BLaER1 treated with 17β-estradiol and CSF1 and Interleukin-3, amounts not matched to agents 10 nM and 100 nM (cell line): ENCODE results near the gene TOR2A.
"Not testable (repeated sequence)": the region's sequence is repeated elsewhere in the genome, so short reads cannot be mapped to it uniquely, and the experiment has no call there.

Experiments used
- H3K27ac ChIP-seq, 11 experiments: shearing (Covaris generic); formaldehyde crosslinking; 2 replicates each; pipeline ENCODE4 v1.8.1; 2022
- H3K27me3 ChIP-seq, 11 experiments: shearing (Covaris generic); formaldehyde crosslinking; 2 replicates each; pipeline ENCODE4 v1.8.1; 2022
- H3K36me3 ChIP-seq, 11 experiments: shearing (Covaris generic); formaldehyde crosslinking; 2 replicates each; pipeline ENCODE4 v1.8.1; 2022
- H3K4me1 ChIP-seq, 10 experiments: shearing (Covaris generic); formaldehyde crosslinking; 2 replicates each; pipeline ENCODE4 v1.8.1; 2022
- H3K4me2 ChIP-seq, 11 experiments: shearing (Covaris generic); formaldehyde crosslinking; 2 replicates each; pipeline ENCODE4 v1.8.1; 2022
- H3K4me3 ChIP-seq, 10 experiments: shearing (Covaris generic); formaldehyde crosslinking; 2 replicates each; pipeline ENCODE4 v1.8.1; 2022
- H3K9ac ChIP-seq, 11 experiments: shearing (Covaris generic); formaldehyde crosslinking; 2 replicates each; pipeline ENCODE4 v1.8.1; 2022
- H3K9me3 ChIP-seq, 11 experiments: shearing (Covaris generic); formaldehyde crosslinking; replicated peaks in 1 of 11; 2 replicates each; pipeline ENCODE4 v1.8.1; 2022
- H4K20me1 ChIP-seq, 11 experiments: shearing (Covaris generic); formaldehyde crosslinking; 2 replicates each; pipeline ENCODE4 v1.8.1; 2022
- Cebpa-rat ChIP-seq, 11 experiments: shearing (Covaris generic); IDR thresholded peaks; 2 replicates each; pipeline ENCODE4 v1.8.1; 2022

Gene TOR2A

GRCh38 chr9:127734747-127735529 is at the start of gene TOR2A:
TSS of gene TOR2A (minus strand) at chr9:127735294. CDS start at chr9:127735270, 24 bp downstream.
- peak within 1 kb of the TSS; percentile 72 to 98 (median 90) for H3K4me2 ChIP-seq

GRCh38 chr9:127783111-127784008 is 48.3 kb upstream of the TOR2A start:
- Histone ChIP-seq H3K9ac (peak overlapping the region; percentile 90 to 98 (median 96)), H3K4me1 (peaks cover 79 to 81% (median 79%) of the 10 kb centered on the region in 10 experiments), H3K36me3 (peaks cover 15 to 20% (median 16%) of the 10 kb centered on the region in 11 experiments), H3K4me3 (peak overlapping the region in 8 of 10 experiments; percentile 17 to 99 (median 96); a peak in 15 of 20 replicates), H3K27me3 (no peaks in the 10 kb centered on the region), H4K20me1 (peaks cover 24 to 30% (median 24%) of the 10 kb centered on the region in 11 experiments), H3K9me3 (no peaks in the 10 kb centered on the region), H3K27ac (peak overlapping the region; percentile 81 to 96 (median 94)), H3K4me2 (peak overlapping the region; percentile 78 to 99 (median 96))
- peak in 5 of 11 experiments; percentile 12 to 72 (median 33); a peak in 3 of 22 replicates for TF ChIP-seq Cebpa-rat (IDR thresholded peaks at IDR 0.05)

More at GRCh38 chr9:127734747-127735529, at the start of gene TOR2A:
- H3K4me3 ChIP-seq = peak within 1 kb of the TSS; percentile 69 to 87 (median 74)
- no peaks in the 10 kb centered on the region for H3K27me3 ChIP-seq
- peak within 1 kb of the TSS; percentile 84 to 94 (median 90) for H3K9ac ChIP-seq
- H3K9me3 ChIP-seq = no peaks in the 10 kb centered on the region
- no peak for TF ChIP-seq Cebpa-rat (IDR thresholded peaks at IDR 0.05)
- peaks cover 0 to 43% (median 15%) of the 10 kb centered on the region in 11 experiments; a peak in 12 of 22 replicates for H4K20me1 ChIP-seq
- peaks cover 33 to 57% (median 40%) of the 10 kb centered on the region in 11 experiments for H3K36me3 ChIP-seq
- H3K27ac ChIP-seq = peak within 1 kb of the TSS; percentile 84 to 93 (median 89)
- peaks cover 18 to 53% (median 46%) of the 10 kb centered on the region in 10 experiments for H3K4me1 ChIP-seq

GRCh38 chr9:127781806-127782205 is 46.7 kb upstream of the TOR2A start:
- Histone ChIP-seq H3K4me1 (peaks cover 73 to 81% (median 79%) of the 10 kb centered on the region in 10 experiments), H4K20me1 (peaks cover 8 to 15% (median 9%) of the 10 kb centered on the region in 11 experiments; a peak in 21 of 22 replicates), H3K4me3 (peak overlapping the region in 1 of 10 experiments; percentile 97; a peak in 1 of 20 replicates), H3K9me3 (no peaks in the 10 kb centered on the region), H3K9ac (peak overlapping the region in 10 of 11 experiments; percentile 20 to 98 (median 84); a peak in 17 of 22 replicates), H3K4me2 (peak overlapping the region; percentile 78 to 99 (median 96)), H3K27ac (peak overlapping the region in 10 of 11 experiments; percentile 83 to 96 (median 93); a peak in 20 of 22 replicates), H3K27me3 (no peaks in the 10 kb centered on the region), H3K36me3 (peaks cover 0 to 4% (median under 1%) of the 10 kb centered on the region in 11 experiments; a peak in 8 of 22 replicates)
- TF ChIP-seq Cebpa-rat (IDR thresholded peaks at IDR 0.05) = no peak

- Histone ChIP-seq H3K4me2 (peak overlapping the region; percentile 92 to 99 (median 97)), H3K4me1 (peaks cover 81 to 90% (median 88%) of the 10 kb centered on the region in 10 experiments), H3K27ac (peak overlapping the region in 10 of 11 experiments; percentile 83 to 96 (median 93); a peak in 21 of 22 replicates), H3K9ac (peak overlapping the region in 10 of 11 experiments; percentile 6 to 98 (median 84); a peak in 20 of 22 replicates)
- H4K20me1 ChIP-seq, H3K9me3 ChIP-seq, H3K27me3 ChIP-seq, H3K36me3 ChIP-seq, H3K4me3 ChIP-seq: not testable (repeated sequence)
- TF ChIP-seq Cebpa-rat (IDR thresholded peaks at IDR 0.05) = peak in 9 of 11 experiments; percentile 14 to 87 (median 66); a peak in 12 of 22 replicates
Observed at GRCh38 chr9:127780909-127781308, 45.8 kb upstream of the TOR2A start.

GRCh38 chr9:127780126-127780885 is 45.2 kb upstream of the TOR2A start:
- peak overlapping the region in 10 of 11 experiments; percentile 6 to 90 (median 82); a peak in 20 of 22 replicates for H3K9ac ChIP-seq
- H4K20me1 ChIP-seq = peaks cover 0 to 6% (median 0%) of the 10 kb centered on the region in 11 experiments; a peak in 3 of 22 replicates
- H3K9me3 ChIP-seq = no peaks in the 10 kb centered on the region
- H3K36me3 ChIP-seq = no peaks in the 10 kb centered on the region
- H3K4me1 ChIP-seq = peaks cover 87 to 95% (median 93%) of the 10 kb centered on the region in 10 experiments
- TF ChIP-seq Cebpa-rat (IDR thresholded peaks at IDR 0.05) = no peak
- 0 out of 20 replicates have a peak overlapping the region, but pooled peaks of 1 of the 10 experiments have one; percentile 69 for H3K4me3 ChIP-seq
- H3K4me2 ChIP-seq = peak overlapping the region; percentile 92 to 99 (median 97)
- H3K27me3 ChIP-seq = no peaks in the 10 kb centered on the region
- H3K27ac ChIP-seq = peak overlapping the region; percentile 16 to 96 (median 92); a peak in 21 of 22 replicates

GRCh38 chr9:127779136-127779981 is 44.3 kb upstream of the TOR2A start:
- peaks cover 0 to 16% (median 0%) of the 10 kb centered on the region in 11 experiments; a peak in 7 of 22 replicates for H4K20me1 ChIP-seq
- TF ChIP-seq Cebpa-rat (IDR thresholded peaks at IDR 0.05) = peak in 2 of 11 experiments; percentile 46 to 81; a peak in 3 of 22 replicates
- no peaks in the 10 kb centered on the region for H3K9me3 ChIP-seq
- peak overlapping the region; percentile 83 to 96 (median 92) for H3K27ac ChIP-seq
- H3K36me3 ChIP-seq = peaks cover 0 to 9% (median 3%) of the 10 kb centered on the region in 11 experiments; a peak in 17 of 22 replicates
- peak overlapping the region; percentile 92 to 99 (median 97) for H3K4me2 ChIP-seq
- H3K9ac ChIP-seq = peak overlapping the region; percentile 74 to 90 (median 82)
- peak overlapping the region; percentile 45 to 85 (median 70); a peak in 19 of 20 replicates for H3K4me3 ChIP-seq
- no peaks in the 10 kb centered on the region for H3K27me3 ChIP-seq
- peaks cover 89 to 99% (median 92%) of the 10 kb centered on the region in 10 experiments for H3K4me1 ChIP-seq
